Measurements from ENCODE around the gene RNASEH2C.

DNA sequence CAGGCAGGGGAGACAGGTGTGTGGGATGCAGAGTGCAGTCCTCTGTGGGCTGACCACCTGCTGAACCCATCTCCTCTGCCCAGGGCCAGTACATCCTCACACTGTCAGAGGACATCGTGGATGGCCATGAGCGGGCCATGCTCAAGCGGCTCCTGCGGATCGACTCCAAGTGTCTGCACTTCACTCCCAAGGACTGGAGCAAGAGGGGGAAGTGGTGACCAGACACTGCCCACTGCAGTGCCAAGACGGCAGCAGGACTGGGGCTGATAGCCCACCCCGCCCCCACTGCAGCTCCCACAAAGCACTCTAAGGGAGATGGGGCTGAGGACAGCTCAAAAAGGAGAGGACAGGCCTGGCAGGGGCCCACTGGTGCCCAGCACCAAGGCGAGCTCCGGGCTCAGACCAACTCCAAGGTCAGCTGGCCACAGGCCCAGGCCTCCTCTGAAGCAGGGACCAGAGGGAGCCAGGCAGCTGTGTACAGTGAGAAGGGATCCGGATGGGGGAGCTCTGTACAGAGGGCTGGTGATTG lies 1.6 kb downstream of the RNASEH2C start:
- TF ChIP-seq EZH2phosphoT487 (IDR thresholded peaks at IDR 0.05; ENCODE audit: borderline replicate concordance, low read depth) (no peak), ELF1 (IDR thresholded peaks at IDR 0.05) (no peak), FOSL2 (IDR thresholded peaks at IDR 0.05; ENCODE audit: borderline replicate concordance, low read depth) (no peak)
- TF ChIP-seq, protein P1, sequence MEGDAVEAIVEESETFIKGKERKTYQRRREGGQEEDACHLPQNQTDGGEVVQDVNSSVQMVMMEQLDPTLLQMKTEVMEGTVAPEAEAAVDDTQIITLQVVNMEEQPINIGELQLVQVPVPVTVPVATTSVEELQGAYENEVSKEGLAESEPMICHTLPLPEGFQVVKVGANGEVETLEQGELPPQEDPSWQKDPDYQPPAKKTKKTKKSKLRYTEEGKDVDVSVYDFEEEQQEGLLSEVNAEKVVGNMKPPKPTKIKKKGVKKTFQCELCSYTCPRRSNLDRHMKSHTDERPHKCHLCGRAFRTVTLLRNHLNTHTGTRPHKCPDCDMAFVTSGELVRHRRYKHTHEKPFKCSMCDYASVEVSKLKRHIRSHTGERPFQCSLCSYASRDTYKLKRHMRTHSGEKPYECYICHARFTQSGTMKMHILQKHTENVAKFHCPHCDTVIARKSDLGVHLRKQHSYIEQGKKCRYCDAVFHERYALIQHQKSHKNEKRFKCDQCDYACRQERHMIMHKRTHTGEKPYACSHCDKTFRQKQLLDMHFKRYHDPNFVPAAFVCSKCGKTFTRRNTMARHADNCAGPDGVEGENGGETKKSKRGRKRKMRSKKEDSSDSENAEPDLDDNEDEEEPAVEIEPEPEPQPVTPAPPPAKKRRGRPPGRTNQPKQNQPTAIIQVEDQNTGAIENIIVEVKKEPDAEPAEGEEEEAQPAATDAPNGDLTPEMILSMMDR (IDR thresholded peaks at IDR 0.05) = no peak
